Renal cortical epithelial cell (primary cell): ENCODE results near the gene NLRP2B. TPM values are rescaled to one million over a fixed set of nuclear protein-coding genes. Genes with fewer than 3 reads are reported as not detected.
"Not testable (repeated sequence)": the region's sequence is repeated elsewhere in the genome, so short reads cannot be mapped to it uniquely, and the experiment has no call there.

Experiments used
- DNase-seq: peaks from one replicate; pipeline ENCODE4 v3.0.0-alpha.2; 2011; ENCODE audit warnings: low read depth
- total RNA-seq: library from RNA; depleted of rRNA; stranded (reverse); fragments of >200 nt; gene quantifications from 2 replicates; pipeline ENCODE4 v1.2.3, GENCODE V29; 2014

NLRP2B gene
- total RNA-seq = not detected in 2 replicates

DNA sequence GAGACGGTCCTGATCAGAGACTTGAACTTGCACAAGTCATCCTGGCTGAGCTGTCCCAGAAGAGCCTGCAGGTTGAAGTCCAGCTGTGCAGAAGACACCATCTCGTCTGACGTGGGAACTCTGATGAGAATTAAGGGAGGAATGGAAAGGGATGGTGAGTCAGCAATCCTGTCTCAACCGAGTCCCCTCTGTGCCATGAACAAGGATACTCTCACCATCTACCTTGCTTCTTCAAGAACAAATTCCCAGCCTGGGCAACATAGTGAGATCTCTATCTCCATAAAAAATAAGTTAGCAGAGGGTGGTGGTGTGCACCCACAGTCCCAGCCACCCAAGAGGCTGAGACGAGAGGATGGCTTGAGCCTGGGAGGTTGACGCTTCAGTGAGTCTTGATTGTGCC, at the start of gene NLRP2B:
TSS of gene NLRP2B (minus strand) at position 101 of the 400 bp plus-strand sequence.
- DNase-seq = no peak

DNA sequence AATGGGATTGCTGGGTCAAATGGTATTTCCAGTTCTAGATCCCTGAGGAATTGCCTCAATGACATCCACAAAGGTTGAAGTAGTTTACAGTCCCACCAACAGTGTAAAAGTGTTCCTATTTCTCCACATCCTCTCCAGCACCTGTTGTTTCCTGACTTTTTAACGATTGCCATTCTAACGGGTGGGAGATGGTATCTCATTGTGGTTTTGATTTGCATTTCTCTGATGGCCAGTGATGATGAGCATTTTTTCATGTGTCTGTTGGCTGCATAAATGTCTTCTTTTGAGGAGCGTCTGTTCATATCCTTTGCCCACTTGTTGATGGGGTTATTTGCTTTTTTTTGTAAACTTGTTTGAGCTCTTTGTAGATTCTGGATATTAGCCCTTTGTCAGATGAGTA, 45.9 kb upstream of the NLRP2B start:
- DNase-seq = not testable (repeated sequence)

DNA sequence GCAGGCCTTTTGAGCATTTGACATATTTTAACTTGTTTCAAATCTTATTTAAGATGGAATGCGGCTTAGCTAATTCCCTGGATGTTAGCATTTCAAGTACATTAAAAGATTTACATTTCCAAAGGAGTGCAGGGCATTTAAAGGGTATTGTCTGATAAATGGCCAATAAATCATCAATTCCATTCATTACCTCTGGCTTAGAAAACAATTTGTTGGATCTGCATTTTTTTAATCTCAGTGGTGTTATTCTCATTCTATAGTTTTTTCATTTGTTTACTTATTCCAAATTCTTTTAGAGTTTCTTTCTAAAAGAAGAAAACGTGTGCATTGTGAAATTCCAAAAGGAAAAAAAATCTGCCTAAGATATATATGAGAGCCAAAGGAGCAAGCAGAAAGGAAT, 1.3 kb upstream of the NLRP2B start:
- no peak for DNase-seq

DNA sequence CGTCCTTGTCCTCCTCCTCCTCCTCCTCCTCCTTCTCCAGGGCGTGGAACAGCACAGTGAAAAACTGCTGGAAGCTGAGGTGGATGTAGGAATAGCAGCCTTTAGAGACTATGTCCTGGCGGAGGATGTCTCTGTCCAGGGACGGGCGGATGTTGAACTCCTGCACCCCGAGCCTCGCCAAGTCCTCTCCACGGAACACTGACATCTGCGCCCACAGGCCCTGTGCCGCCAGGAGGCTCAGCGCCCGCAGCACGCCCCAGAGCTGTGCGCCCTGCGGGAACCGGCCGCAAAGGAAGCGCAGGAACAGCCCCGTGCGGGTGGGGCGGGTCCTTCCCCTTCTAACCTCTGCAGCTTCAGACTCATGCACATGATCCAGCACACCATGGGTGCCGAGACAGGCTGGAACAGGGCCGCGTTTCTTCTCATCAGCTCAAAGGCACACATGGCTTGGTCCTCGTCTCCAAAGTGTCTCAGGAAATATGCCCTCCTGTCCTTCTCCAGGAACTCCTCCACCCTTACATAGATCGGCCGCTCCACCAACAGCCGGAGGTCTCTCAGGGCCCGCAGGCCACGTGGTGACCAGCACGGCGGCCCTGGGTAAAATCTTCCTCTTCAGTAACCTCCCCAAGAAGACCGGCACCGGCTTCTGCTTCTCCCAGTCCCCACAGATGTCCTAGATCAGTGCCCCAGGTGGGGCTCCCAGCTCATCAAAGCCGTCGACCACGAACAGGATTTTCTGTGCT, 1.2 kb downstream of the NLRP2B start:
- DNase-seq = no peak

DNA sequence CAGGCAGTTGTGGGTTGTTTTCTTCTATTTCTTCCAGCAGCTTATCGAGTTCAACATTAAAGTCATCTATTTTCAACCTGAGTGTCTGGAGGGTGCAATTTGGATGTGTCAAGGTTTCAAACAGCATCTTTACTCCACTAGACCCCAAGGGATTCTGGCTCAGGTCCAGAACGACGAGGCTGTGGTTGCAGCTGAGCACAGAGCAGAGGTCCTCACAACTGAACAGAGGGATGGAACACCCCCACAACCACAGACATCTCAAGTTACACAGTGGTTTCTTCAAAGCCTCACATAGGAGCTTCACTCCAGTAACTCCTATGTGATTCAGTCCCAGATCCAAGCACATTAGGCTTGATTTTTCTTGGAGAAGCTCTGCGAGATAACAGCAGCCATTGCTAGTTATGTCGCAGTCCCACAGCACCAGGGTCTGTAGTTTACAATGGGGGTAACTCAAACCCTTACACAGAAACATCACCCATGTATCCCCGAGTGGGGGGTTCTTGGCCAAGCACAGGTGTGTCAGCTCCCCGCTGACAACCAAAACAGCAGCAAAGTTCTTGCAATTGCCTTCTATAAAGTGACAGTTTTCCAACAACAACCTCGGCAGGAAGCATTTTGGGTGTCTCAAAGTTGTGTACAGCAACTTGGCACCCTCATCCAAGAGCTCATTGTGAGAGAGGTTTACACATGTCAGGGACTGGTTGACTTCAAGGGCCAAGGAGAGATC, 2.8 kb downstream of the NLRP2B start:
- DNase-seq = no peak

DNA sequence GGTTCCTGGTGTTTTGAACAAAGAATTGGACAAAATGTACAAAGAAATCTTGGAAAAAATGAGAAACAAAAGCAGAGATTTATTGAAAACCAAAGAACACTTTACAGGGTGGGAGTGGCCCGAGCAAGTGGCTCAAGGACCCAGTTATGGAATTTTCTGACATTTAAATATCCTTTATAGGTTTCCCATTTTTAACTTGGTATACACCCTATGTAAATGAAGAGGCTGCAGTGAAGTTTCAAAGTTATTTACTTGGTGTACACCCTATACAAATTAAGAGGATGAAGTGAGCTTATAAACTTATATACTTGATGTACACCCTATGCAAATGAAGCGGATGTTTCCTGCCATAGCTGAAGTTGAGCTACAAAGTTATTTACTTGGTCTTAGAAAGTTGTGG, 4.7 kb downstream of the NLRP2B start:
- no peak for DNase-seq

DNA sequence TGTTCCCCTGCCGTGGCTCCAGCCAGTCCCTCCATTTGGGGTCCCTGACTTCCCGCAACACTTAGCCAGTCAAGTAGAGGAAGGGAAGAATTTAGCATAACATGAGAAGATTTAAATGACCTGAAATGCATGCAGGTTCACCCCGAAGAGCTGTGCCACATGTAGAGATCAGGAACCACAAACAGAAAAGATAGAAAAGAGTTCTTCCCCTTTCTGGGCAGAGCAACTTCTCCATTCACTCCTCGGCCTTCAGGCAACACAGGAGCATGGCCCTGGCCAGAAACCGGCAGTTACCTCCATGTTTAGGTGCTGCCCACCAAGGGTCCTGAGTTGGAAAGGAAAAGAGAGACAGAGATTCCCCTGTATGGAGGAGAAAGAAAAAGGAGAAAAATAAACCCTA, 5.2 kb downstream of the NLRP2B start:
- no peak for DNase-seq

DNA sequence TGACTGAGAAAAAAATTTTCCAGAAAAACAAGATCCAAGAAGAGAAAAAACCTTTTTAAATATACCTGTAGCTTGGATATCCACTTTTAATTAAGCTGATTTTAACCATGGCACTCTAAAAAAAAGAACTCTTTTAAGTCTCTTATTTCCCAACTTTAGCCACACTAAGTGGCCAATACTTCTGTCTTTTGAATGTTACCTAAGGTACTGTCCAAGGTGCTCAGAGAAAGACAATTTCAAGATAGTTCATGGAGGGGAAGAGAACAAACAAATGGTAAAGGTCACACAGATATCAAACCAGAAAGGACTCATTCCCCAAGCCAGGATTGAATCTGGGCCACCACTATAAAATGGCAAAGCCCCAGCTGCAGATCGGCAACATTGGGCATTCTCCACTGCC, 10.1 kb downstream of the NLRP2B start:
- DNase-seq = no peak

DNA sequence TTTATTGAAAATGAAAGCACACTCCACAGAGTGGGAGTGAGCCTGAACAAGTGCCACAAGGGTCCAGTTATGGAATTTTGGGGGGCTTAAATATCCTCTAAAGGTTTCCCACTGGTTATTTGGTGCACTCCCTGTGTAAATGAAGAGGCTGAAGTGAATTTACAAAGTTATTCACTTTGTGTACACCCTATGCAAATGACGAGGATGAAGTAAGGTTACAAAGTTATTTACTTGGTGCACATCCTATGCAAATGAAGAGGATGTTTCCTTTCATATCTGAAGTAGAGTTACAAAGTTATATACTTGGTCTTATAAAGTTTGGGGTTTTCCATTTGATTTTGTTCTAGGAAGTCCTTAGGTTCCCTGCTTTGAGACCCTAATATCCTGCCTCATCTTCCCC, 13.1 kb downstream of the NLRP2B start:
- DNase-seq = no peak

DNA sequence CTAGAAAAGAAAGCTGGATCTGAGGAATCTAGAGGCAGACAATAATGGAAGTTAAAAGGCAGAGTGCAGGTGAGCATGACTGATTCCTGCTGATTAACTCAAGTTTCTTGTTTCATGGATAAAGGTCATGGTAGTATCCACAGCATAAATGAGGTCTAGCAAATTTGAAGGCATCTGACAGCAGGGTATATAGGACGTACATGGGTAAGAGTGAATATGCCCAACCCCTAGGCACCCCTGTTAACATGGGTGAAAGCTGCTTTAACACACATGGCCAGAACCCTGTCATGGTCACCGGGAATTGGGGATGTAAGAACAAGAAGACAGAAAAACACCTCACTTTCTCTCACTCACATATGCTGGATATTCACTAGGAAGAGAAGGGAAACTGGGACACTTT, 25.0 kb downstream of the NLRP2B start:
- no peak for DNase-seq

DNA sequence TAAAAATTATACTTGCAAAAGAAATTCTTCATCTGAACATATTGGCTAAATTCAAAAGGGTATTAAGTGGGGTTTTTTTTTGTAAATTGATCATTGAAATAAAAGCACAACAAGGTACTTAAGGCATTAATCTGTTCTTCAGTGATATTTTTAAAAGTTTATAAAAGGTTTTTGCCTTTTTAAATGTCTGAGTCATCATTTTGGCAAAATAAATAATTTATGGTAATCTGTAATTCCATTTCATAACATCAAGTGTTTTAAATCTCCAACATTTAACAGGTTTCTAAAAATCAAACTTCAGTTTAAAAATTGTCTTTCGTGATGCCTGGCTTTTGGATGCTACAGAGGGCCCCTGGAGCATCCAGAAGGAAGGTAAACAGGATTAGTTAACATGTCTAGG, 27.4 kb downstream of the NLRP2B start:
- no peak for DNase-seq

DNA sequence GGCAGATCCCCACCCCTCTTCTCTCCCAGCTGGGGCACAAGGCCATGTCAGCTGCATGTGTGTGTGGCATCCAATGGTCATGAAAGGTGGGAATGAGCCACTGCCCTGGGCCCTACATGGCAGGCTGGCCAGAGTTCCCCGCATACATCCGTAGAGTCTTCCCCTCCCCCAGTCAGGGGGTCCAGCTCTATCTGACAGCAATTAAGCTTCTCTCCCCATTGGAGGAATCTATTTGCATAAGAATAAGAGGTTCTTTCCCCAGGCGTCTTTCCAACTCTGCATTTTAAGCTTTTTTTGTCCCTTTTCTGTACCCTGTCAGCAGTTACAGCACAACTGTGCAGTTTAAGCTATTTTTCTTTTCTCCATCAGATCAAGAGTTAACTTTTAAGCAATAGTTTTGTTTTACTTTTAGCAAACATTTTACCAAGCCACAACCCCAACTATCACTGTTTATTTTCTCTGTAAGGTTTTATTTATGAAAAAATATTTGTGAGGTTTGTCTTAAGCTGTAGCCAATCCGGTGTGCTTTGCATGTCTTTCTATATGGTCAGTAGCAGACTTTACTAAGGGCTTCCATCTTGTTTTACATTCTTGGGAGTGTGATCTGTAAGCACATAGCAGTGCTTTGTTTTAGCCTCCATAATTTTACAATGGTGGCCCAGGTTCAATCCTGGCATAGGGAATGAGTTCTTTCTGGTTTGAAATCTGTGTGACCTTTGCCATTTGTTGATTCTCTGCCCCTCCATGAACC, 28.7 kb downstream of the NLRP2B start:
- DNase-seq = no peak

DNA sequence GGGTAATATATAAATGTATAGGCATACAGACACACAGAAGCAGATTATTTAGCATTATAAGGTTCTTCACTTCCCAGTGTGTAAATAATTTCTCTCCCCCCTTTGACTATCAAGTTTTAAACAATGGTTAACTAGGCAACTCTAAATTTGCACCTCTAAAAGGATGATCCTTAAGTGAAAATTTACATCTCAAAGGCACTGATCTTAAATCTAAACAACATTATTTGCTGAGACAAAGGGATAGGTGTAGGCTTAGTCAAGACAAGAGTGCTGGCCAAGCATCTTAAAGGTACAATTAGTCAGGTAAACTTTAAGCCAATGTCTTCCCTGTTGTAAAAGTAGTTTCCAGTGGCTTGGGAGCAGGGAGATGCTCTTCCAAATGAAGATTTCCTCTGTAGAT, 33.0 kb downstream of the NLRP2B start:
- no peak for DNase-seq

DNA sequence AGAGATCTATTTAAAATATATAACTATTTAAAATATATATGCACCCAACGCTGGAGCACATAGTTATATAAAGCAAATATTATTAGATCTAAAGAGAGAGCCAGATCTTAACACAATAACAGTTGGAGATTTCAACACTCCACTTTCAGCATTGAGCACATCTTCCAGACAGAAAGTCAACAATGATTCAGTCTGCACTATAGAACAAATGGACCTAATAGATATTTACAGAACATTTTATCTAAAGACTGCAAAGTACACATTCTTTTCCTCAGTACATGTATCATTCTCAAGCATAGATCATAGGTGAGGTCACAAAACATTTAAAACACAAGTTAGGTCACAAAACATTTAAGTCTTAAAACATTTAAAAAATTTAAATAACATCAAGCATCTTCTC, 36.4 kb downstream of the NLRP2B start:
- DNase-seq = no peak

DNA sequence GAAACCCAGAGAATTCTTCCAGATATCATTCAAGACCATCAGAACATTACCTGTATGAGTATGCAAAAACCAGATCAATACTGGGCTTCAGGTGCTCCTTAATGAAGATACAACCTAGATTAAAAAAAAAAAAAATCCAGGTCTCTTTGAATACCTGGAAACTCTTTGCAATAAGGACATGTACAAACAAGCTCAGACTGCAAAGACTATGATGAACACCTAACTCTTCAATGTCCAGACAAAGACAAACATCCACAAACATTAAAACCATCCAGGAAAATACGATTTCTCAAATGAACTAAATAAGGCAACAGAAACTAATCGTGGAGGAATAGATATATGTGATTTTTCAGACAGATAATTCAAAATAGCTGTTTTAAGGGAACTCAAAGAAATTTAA, 38.7 kb downstream of the NLRP2B start:
- no peak for DNase-seq

DNA sequence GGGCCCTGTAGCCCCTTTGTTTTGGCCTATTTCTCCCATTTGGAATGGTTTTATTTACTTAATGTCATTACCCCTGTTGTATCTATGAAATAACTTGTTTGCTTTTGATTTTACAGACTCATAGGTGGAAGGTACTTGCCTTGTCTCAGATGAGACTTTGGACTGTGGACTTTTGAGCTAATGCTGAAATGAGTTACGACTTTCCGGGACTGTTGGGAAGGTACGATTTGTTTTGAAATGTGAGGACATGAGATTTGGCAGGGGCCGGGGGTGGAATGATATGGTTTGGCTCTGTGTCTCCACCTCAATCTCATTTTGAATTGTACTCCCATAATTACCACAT, 39.4 kb downstream of the NLRP2B start:
- no peak for DNase-seq

DNA sequence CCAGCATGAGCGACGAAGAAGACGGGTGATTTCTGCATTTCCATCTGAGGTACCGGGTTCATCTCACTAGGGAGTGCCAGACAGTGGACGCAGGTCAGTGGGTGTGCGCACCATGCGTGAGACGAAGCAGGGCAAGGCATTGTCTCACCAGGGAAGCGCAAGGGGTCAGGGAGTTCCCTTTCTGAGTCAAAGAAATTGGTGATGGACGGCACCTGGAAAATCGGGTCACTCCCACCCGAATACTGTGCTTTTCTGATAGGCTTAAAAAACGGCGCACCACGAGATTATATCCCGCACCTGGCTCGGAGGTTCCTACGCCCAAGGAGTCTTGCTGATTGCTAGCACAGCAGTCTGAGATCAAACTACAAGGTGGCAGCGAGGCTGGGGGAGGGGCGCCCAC, 50.6 kb downstream of the NLRP2B start:
- not testable (repeated sequence) for DNase-seq

Other genes with a start within 250 kb of the NLRP2B start
- 6.4 and 12.2 TPM in 2 replicates for gene ZXDB, start 88.2 kb downstream of the NLRP2B start, total RNA-seq
- gene ZXDA, start 230.2 kb upstream of the NLRP2B start, total RNA-seq = 8.2 and 8.5 TPM in 2 replicates